Mucosa of descending colon (tissue), 3 donors: Measurements from ENCODE around the gene TRANK1. TPM values are rescaled to one million over a fixed set of nuclear protein-coding genes. Genes with fewer than 3 reads are reported as not detected.

Source experiments
- ATAC-seq: fragments of 200-7000 bp; cut with Tn5 transposase; one replicate; pipeline ENCODE4 v1.9.1; 2020; ENCODE audit warnings: mild to moderate bottlenecking, moderate library complexity
- DNase-seq, 3 donors: peaks; one replicate each; pipeline ENCODE4 v3.0.0-alpha.2; 2020
- H3K36me3 ChIP-seq: fragments of 200-600 bp; one replicate; pipeline ENCODE4 v1.8.0; 2021; ENCODE audit warnings: low read depth, mild to moderate bottlenecking
- H3K4me1 ChIP-seq: fragments of 200-600 bp; one replicate; pipeline ENCODE4 v1.8.0; 2021; ENCODE audit warnings: low read depth, mild to moderate bottlenecking
- H3K4me3 ChIP-seq: fragments of 200-600 bp; one replicate; pipeline ENCODE4 v1.8.0; 2021; ENCODE audit warnings: mild to moderate bottlenecking
- H3K9me3 ChIP-seq: fragments of 200-600 bp; one replicate; pipeline ENCODE4 v1.8.0; 2021; ENCODE audit warnings: mild to moderate bottlenecking
- CTCF ChIP-seq: fragments of 200-600 bp; IDR thresholded peaks from one replicate; pipeline ENCODE4 v1.8.0; 2022; ENCODE audit warnings: antibody characterized with exemption, mild to moderate bottlenecking
- intact Hi-C, 2 donors: fragments of 100-400 bp; cut with DNase I in 1 of 2; cut with micrococcal nuclease in 1 of 2; formaldehyde crosslinking; loops; one replicate each; pipeline versions ENCODE4 v1.11.0 to v1.11.1; 2022; cut with DNase I, micrococcal nuclease
- total RNA-seq, 3 donors: library from RNA; stranded (reverse); fragmentation: NEBNext Ultra II Directional in 2 of 3; extraction: Animal tissue kit (Norgen Biotek cat#: 25700) in 2 of 3; gene quantifications; one replicate each; pipeline versions ENCODE4 v1.2.1 to v1.2.4, GENCODE V29; 2021 to 2023
- donor health status: DM: no; HTN: no; CAD: no; lungs with moderate emphysema.
- donor health status: DM: no; HTN: no; CAD: no.
- donor health status: DM: no; HTN: yes; CAD: no.

TRANK1 gene
- total RNA-seq, 3 donors from 2014 or later: 78.6 to 163 (median 97.3) TPM

- intact Hi-C loops: no loop called here
- TF ChIP-seq CTCF: no peak
- Histone ChIP-seq H3K4me1 (no peaks in the 10 kb centered on the region), H3K36me3 (no peaks in the 10 kb centered on the region), H3K9me3 (no peaks in the 10 kb centered on the region), H3K4me3 (no peak overlapping the region)
- no peak for DNase-seq
- no peak for ATAC-seq
Measured at GRCh38 chr3:36777424-36778218, 167.2 kb downstream of the TRANK1 start.

Other genes starting within 250 kb of the TRANK1 start
- under 1 TPM in 2 of 3 donors, not detected in 1; 0.06 to 0.19 TPM for gene DCLK3, start 180.5 kb downstream of the TRANK1 start, total RNA-seq
- 10 to 100 TPM in 2 of 3 donors, 1 to 10 TPM in 1; 9.9 to 21.2 (median 13.6) TPM for gene EPM2AIP1, start 48.1 kb upstream of the TRANK1 start, total RNA-seq
- 10 to 100 TPM; 15.4 to 25.9 (median 23.7) TPM for gene MLH1, start 48.5 kb upstream of the TRANK1 start, total RNA-seq
- 100 to 1,000 TPM in 2 of 3 donors, 10 to 100 TPM in 1; 89.9 to 136 (median 128) TPM for gene LRRFIP2, start 229.5 kb upstream of the TRANK1 start, total RNA-seq